Fibroblast of the aortic adventitia (primary cell): ENCODE measurements around the gene WBP2. TPM values are rescaled to one million over a fixed set of nuclear protein-coding genes. Genes with fewer than 3 reads are reported as not detected.

ENCODE experiments used
- DNase-seq: peaks from one replicate; pipeline ENCODE4 v3.0.0-alpha.2; 2010; ENCODE audit warnings: low read depth
- H3K4me3 ChIP-seq: 2 replicates; pipeline ENCODE4 v1.5.1; 2011; ENCODE audit warnings: low read depth, mild to moderate bottlenecking, control low read depth, low read length, moderate library complexity
- total RNA-seq: library from RNA; depleted of rRNA; stranded (reverse); fragments of >200 nt; gene quantifications from 2 replicates; pipeline ENCODE4 v1.2.3, GENCODE V29; 2012; ENCODE audit warnings: low replicate concordance
- TF ChIP-seq, protein P1 (sequence below): IDR thresholded peaks from 2 replicates; pipeline ENCODE4 v1.5.1; 2011; ENCODE audit warnings: mild to moderate bottlenecking, low read length, control low read depth, inconsistent platforms; ENCODE audit not compliant: insufficient read depth

WBP2 gene
- total RNA-seq, 1 donor: 24.1 TPM

- no peak for DNase-seq
- H3K4me3 ChIP-seq: no peak overlapping the region
- TF ChIP-seq, protein P1, sequence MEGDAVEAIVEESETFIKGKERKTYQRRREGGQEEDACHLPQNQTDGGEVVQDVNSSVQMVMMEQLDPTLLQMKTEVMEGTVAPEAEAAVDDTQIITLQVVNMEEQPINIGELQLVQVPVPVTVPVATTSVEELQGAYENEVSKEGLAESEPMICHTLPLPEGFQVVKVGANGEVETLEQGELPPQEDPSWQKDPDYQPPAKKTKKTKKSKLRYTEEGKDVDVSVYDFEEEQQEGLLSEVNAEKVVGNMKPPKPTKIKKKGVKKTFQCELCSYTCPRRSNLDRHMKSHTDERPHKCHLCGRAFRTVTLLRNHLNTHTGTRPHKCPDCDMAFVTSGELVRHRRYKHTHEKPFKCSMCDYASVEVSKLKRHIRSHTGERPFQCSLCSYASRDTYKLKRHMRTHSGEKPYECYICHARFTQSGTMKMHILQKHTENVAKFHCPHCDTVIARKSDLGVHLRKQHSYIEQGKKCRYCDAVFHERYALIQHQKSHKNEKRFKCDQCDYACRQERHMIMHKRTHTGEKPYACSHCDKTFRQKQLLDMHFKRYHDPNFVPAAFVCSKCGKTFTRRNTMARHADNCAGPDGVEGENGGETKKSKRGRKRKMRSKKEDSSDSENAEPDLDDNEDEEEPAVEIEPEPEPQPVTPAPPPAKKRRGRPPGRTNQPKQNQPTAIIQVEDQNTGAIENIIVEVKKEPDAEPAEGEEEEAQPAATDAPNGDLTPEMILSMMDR: no peak
Observed at GRCh38 chr17:75885431-75885830, 30.3 kb upstream of the WBP2 start.

- no peak for DNase-seq
- TF ChIP-seq, protein P1: no peak
- H3K4me3 ChIP-seq: no peak overlapping the region
Observed at GRCh38 chr17:75881678-75882454, 26.7 kb upstream of the WBP2 start.

DNA sequence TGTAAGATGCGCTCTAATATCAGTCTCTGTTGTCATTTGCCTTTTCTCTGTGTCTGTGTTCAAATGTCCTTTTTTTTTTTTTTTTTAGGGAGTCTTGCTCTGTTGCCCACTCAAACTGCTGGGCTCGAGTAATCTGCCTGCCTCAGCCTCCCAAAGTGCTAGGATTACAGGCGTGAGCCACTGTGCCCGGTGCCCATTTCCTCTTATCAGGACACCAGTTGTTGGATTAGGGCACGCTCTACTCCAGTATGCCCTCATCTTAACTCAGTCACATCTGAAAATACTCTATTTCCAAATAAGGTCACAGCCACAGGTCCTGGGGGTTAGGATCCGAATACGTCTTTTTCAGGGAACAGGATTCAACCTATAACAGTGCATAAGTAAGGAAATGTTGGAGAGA is 25.1 kb upstream of the WBP2 start:
- TF ChIP-seq, protein P1: no peak
- no peak overlapping the region for H3K4me3 ChIP-seq
- no peak for DNase-seq

DNA sequence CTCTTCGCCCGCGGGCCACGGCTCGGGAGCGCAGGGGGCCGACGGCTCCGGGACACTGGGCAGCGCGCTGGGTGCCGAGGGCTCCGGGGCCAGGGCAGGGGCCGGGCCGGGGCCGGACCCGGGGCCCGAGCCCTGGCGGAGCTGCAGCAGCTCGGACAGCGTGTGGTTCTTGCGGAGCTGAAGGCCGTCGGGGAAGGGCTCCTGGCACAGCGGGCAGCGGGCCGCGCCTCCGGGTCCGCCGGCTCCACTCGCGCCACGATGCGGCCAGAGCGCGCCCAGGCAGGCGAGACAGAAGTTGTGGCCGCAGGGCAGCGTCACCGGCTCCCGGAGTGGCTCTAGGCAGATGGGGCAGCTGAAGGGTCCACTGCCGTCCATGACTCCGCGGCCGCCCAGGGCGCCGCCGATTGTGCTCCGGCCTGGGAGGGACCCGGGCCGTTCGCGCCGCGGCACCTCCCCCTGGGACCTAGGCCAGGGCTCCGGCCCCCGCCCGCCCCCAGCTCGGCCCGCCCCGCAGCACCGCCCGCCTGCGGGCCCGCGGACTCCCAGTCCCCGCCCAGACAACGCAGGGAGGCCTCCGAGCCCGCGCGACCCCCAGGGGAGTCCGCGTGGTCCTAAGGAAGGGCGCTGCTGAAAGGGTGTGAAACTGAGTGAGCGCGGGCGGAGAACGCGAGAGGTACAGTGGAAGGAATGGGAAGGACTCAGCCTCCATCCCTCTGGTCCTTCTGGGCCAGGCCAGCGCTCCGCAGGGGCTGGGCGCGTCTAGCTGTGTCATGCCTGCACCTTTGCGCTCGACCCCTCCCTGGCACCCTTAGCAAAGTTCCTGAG is 23.3 kb upstream of the WBP2 start, which contains the start of gene TRIM47:
Gene TRIM47, minus strand, starts transcription at position 408 of the 825 bp plus-strand sequence. Its CDS starts 33 bp downstream, at position 375.
- TF ChIP-seq, protein P1: peak; percentile 37
- peak; percentile 72 for DNase-seq
- H3K4me3 ChIP-seq: peak within 1 kb of the TSS; percentile 93

- peak overlapping the region; percentile 93 for H3K4me3 ChIP-seq
- peak; percentile 64 for DNase-seq
- TF ChIP-seq, protein P1: peak; percentile 52
Observed at GRCh38 chr17:75877752-75878173, 22.6 kb upstream of the WBP2 start.

DNA sequence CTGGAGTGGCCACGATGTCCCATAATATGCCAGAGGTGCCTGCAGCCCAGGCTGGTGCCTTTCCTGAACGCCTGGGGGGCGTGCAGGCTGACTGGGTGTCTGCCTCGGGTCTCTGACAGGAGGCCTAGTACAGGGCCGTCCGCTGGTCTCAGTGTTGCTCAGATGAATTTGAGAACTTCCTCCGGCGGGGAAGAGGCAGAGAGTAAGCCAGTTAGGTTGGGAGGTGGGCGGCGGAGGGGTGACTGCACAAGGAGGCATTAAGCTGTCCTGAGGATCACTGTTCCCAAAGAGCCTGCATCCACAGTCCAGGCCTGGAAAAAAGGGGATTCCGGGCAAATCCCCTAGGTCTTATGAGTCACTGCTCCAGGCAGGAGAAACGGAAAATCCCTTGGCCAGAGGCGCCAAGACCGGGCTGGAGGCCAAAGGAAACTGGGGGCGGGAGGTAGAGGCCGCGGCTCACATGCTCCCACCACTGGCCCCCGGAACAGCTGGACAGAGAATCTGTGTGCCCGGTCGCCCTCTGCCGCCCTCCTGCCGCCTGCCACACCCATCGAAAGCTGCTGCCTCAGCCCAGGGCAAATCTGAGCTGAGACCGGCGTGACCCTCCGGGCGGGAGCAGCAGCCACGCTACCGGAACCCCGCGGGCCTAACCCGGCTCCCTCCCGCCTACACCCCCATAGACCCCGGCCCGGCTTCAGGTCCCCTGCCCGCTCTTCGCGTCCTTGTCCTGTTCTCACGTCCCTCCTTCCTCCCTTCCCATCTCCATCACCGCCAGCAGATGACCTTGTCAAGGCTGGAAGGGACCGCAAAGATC is 22.0 kb upstream of the WBP2 start:
- DNase-seq: peak; percentile 98
- TF ChIP-seq, protein P1: peak; percentile 23
- H3K4me3 ChIP-seq: peak overlapping the region; percentile 93
